Hepatocyte (in vitro differentiated cells): ENCODE data around the gene NCAPG2.

Source experiments
- EZH2 ChIP-seq: fragments of 200-600 bp; sonication (generic); IDR thresholded peaks from 2 replicates; pipeline ENCODE4 v1.6.1; 2016; ENCODE audit warnings: antibody characterized with exemption, mild to moderate bottlenecking, borderline replicate concordance
- TF ChIP-seq, protein P1 (sequence below): fragments of 200-600 bp; sonication (generic); IDR thresholded peaks from 2 replicates; pipeline ENCODE4 v1.5.1; 2016; ENCODE audit warnings: antibody characterized with exemption, mild to moderate bottlenecking; ENCODE audit not compliant: poor library complexity

DNA sequence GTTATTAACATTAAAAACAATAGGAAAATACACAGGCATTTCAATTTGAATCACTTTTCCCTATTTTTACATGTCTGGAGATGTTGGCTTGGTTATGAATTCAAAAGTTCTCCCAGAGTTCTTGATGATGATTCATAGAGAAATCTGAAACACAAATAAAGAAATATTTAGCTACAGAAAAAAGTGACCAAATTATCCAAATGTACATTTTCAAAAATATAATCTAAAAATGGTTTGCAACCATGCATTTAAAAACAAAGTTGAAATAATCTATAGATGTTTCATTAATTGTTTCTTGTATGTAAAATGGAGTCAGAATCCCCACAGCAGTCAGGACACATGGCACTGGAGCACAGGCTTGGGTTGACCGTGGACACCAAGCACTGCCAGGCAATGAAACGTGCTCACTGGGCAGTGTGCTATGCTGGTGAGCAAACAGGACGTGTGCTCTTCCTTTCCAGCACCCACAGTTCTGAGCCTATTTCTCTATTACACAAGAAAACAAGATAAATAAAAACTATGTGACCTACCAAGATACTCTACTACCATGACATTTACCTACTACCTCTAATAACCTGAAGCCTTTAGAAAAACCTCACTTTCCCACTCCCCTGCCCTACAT lies 72.9 kb downstream of the NCAPG2 start:
- TF ChIP-seq, protein P1, sequence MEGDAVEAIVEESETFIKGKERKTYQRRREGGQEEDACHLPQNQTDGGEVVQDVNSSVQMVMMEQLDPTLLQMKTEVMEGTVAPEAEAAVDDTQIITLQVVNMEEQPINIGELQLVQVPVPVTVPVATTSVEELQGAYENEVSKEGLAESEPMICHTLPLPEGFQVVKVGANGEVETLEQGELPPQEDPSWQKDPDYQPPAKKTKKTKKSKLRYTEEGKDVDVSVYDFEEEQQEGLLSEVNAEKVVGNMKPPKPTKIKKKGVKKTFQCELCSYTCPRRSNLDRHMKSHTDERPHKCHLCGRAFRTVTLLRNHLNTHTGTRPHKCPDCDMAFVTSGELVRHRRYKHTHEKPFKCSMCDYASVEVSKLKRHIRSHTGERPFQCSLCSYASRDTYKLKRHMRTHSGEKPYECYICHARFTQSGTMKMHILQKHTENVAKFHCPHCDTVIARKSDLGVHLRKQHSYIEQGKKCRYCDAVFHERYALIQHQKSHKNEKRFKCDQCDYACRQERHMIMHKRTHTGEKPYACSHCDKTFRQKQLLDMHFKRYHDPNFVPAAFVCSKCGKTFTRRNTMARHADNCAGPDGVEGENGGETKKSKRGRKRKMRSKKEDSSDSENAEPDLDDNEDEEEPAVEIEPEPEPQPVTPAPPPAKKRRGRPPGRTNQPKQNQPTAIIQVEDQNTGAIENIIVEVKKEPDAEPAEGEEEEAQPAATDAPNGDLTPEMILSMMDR = no peak
- TF ChIP-seq EZH2 = no peak
